Globus pallidus (tissue), 1 donor: ENCODE data around the gene NXPH3.
"Not testable (repeated sequence)": the region's sequence is repeated elsewhere in the genome, so short reads cannot be mapped to it uniquely, and the experiment has no call there.

Source experiments
- DNase-seq: peaks from one replicate; pipeline ENCODE4 v3.0.0-alpha.2; 2015; ENCODE audit warnings: low spot score

NXPH3 gene

DNA sequence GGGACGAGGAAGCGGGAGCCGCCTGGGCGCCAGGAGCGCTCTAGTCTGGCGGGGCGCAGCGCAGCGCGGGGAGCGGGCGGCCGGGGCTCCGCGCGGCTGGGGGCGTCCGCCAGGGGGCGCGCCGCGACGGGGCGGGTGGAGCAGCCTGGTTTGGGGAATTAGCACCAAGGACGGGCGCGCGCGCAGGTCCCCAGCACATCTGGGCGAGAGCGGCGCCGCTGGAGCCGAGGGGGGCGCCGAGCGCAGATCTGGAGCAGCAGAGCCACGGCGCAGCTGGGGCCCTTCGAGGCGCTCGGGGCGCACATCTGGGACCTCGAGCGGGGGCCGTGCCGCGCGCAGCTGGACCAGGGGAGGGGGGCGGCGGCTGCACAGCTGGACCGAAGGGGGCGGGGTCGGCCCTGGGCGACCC is at the start of gene NXPH3:
NXPH3 (plus strand) TSS at position 193 of the 409 bp plus-strand sequence. CDS start 349 bp downstream, outside the sequence.
- DNase-seq, result no peak

- no peak for DNase-seq
Observed at GRCh38 chr17:49527927-49528651, 47.6 kb upstream of the NXPH3 start.

DNA sequence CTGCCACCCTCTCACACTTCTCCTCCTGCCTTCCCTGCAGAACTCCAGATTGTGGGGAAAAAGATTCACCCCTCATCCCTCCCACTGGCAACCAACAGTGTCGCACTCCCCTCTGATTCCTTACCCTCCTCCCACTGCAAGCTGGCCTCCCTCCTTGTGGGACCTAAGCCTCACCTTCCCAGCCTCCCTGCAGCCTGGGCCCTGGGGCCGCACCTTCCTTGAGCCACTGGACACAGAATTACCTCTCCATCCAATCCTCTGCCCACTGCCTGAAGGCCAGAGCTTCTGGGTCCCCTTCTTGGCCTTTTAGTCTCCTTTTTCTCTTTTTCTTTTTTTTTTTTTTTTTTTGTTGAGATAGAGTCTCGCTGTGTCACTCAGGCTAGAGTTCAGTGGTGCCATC is 46.7 kb upstream of the NXPH3 start:
- no peak for DNase-seq

DNA sequence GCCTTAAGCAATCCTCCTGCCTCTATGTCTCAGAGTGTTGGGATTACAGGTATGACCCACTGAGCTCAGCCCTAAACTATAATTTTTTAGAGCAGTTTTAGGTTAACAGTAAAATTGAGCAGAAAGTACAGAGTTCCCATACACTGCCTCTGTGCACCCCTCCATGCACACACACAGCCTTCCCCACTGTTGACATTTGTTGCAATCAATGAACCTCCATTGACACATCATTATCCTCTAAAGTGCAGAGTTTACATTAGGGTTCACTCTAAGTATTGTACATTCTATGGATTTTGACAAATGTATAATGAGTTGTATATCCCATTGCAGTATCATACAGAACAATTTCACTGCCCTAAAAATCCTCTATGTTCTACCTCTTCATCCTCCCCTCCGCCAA is 45.6 kb upstream of the NXPH3 start:
- DNase-seq, result no peak

GRCh38 chr17:49543860-49544259 is 31.8 kb upstream of the NXPH3 start:
- DNase-seq, result no peak

GRCh38 chr17:49545007-49545660 is 30.5 kb upstream of the NXPH3 start:
- DNase-seq, result no peak

- no peak for DNase-seq
Observed at GRCh38 chr17:49545806-49546545, 29.7 kb upstream of the NXPH3 start.

GRCh38 chr17:49546546-49547535 is 28.8 kb upstream of the NXPH3 start:
- no peak for DNase-seq

GRCh38 chr17:49547566-49547965 is 28.1 kb upstream of the NXPH3 start:
- DNase-seq, result no peak

GRCh38 chr17:49548051-49548505 is 27.6 kb upstream of the NXPH3 start:
- no peak for DNase-seq

DNA sequence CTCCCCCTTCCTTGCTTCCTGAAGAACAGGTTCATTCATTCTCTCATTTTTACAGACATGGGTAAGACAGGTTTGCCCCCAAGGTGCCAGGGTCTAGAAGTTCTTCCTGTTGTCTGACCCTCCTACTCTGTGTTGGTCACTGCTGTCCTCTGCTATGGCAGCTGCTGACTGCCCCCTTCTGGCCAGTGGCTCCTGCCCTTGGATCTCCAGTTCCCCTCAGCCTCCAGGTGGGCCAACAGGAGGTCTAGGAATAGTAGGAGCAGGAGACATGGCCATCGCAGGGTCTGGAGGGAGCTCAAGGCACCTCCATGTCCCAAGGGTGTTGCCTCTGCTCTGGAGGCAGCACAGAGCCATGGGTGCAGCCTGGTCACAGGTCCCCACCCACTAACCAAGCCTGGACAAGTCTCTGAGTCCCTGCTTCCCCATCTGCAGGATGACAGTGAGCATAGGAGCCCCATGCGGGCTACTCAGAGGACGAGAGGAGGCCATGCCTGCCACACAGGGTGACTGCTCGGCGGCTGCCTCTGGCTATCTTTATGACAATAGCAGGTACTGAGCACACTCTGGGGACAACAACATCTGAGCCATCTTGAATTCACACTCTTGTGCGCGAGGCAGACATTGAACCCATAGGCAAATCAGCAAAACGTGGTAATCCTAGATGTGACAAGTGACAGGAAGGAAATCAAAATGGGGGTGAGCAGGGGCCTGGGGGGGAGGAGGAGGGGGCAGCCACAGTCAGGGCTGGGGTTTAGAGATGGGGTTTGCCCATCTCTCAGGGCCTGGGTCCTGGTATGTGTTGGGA is 27.0 kb upstream of the NXPH3 start:
- no peak for DNase-seq

- DNase-seq, result no peak
Observed at GRCh38 chr17:49549311-49549605, 26.4 kb upstream of the NXPH3 start.

DNA sequence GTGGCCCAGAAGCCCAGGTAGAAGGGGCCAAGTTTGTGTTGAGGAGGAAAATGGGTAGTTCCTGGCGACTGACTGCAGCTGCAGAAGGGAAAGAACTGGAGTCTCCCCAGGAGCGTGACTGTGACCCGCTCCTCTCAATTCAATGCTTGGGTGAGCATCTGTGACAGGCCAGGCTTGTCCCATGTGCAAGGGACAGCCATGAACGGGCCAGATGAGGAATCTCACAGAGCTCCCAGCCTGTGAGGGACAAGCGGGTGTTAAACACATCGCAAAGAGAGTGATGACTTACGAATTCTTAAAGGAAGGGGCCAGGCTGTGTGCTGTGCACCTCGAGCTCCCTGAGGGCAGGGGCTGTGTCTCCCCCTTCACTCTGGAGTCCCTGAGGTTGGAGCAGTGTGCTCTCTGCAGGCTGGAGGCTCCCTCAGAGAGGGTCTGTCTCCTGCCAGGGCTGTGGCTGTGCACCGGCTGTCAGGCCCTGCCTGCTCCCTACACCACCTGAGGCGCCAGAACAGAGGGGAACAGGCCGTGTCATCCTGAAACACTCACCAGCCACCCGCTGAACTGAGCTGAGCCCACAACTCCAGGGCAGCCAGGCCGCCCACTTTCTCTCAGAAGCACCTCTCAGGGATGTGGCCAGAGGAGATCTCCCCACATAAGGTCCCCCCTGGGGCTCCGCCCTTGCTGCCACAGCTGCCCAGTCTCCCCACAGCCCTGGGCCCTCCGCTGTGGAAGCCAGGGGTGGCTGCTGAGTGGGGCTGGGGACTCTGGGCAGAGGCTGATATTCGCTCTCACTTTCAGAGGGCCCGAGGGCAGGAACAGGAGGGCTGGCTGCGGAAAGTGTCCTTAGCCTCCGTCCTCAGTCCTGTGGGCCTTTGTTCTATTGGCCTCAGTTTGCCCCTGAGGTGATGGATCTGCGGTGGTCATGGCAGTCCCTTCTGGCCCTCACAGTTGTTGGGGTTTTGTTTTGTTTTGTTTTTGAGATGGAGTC is 25.7 kb upstream of the NXPH3 start:
- DNase-seq, result no peak

DNA sequence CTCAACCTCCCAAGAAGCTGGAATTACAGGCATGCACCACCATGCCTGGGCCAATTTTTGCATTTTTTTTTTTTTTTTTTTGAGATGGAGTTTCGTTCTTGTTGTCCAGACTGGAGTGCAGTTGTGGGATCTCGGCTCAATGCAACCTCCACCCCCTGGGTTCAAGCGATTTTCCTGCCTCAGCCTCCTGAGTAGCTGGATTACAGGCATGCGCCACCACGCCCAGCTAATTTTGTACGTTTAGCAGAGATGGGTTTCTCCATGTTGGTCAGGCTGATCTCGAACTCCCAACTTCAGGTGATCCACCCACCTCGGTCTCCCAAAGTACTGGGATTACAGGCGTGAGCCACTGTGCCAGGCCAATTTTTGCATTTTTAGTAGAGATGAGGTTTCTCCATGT is 24.9 kb upstream of the NXPH3 start:
- not testable (repeated sequence) for DNase-seq

GRCh38 chr17:49551221-49552069 is 24.2 kb upstream of the NXPH3 start:
- DNase-seq, result no peak

- no peak for DNase-seq
Observed at GRCh38 chr17:49552070-49552751, 23.5 kb upstream of the NXPH3 start.

DNA sequence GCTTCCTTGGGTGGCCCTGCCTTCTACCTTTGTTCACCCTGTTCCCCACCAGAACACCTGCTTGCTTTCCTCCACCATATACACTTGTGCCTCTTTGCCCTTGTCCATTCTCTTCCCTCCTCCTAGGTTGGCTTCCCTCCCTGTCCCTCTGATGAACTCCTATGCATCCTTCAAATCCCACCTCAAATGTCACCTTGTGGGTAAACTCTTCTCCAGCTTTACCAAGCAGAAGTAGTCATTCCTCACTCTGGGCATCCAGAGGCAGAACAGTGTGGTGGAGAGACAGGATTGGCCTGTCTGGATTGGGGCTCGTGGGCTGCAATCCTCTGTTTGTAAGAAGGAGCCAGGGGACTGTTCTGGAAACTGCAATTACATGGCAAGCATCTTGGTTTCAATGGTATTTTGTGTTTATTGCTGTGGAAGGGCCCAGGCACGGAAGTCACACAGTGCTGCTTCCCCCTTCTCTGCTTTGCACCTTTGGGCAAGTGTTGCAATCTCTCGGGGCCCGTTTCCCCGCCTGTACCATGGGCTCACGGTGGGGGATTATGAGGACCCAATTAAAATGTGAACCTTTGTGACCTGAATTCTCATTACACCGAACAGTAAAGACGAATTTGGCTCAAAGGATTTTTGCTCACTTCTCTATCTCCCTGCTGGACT is 21.9 kb upstream of the NXPH3 start:
- no peak for DNase-seq
